Measurements from ENCODE around the gene MTHFD2. TPM values are rescaled to one million over a fixed set of nuclear protein-coding genes. Genes with fewer than 3 reads are reported as not detected.
A peak's percentile ranks its signal among the peaks of the same experiment; 100 is the strongest.

Gene MTHFD2
- total RNA-seq, 1 donor, result 31.8 TPM

GRCh38 chr2:74260495-74260894, 62.1 kb downstream of the MTHFD2 start:
- no peak for DNase-seq (ENCODE audit: low read depth in 2 of 3, low spot score in 2 of 3)

- no peak for DNase-seq (ENCODE audit: low read depth in 2 of 3, low spot score in 2 of 3)
Measured at GRCh38 chr2:74261204-74261864, 62.9 kb downstream of the MTHFD2 start.

GRCh38 chr2:74262681-74263080, 64.3 kb downstream of the MTHFD2 start:
- no peak for DNase-seq (ENCODE audit: low read depth in 2 of 3, low spot score in 2 of 3)

GRCh38 chr2:74264281-74264680, 65.9 kb downstream of the MTHFD2 start:
- no peak for DNase-seq (ENCODE audit: low read depth in 2 of 3, low spot score in 2 of 3)

- peak; percentile 15 to 28 (median 19) for DNase-seq (ENCODE audit: low read depth in 2 of 3, low spot score in 2 of 3)
Measured at GRCh38 chr2:74267068-74267467, 68.7 kb downstream of the MTHFD2 start.

Other genes with a start within 250 kb of the MTHFD2 start
- 11.0 TPM for gene TET3, start 213.7 kb upstream of the MTHFD2 start, total RNA-seq
- gene BOLA3, start 50.7 kb upstream of the MTHFD2 start, total RNA-seq, result 5.7 TPM
- 61.1 TPM for gene MOB1A, start 19.7 kb upstream of the MTHFD2 start, total RNA-seq
- 4.3 TPM for gene SLC4A5, start 144.8 kb downstream of the MTHFD2 start, total RNA-seq
- 98.3 TPM for gene DCTN1, start 181.7 kb downstream of the MTHFD2 start, total RNA-seq
- gene C2orf81, start 223.0 kb downstream of the MTHFD2 start, total RNA-seq, result 2.7 TPM
- gene WDR54, start 223.1 kb downstream of the MTHFD2 start, total RNA-seq, result 98.0 TPM
- gene RTKN, start 243.3 kb downstream of the MTHFD2 start, total RNA-seq, result 18.6 TPM

All from hematopoietic multipotent progenitor cell (in vitro differentiated cells).